Effector memory CD4-positive, alpha-beta T cell (primary cell): Measurements from ENCODE around the gene PHF10.

Experiments
- DNase-seq, 3 donors: peaks; one replicate each; pipeline ENCODE4 v3.0.0-alpha.2; 2020
- H3K27ac ChIP-seq: 2 replicates; pipeline ENCODE4 v1.7.0; 2013; ENCODE audit warnings: mild to moderate bottlenecking, low read length, moderate library complexity; ENCODE audit not compliant: insufficient read depth, poor library complexity, severe bottlenecking
- H3K27me3 ChIP-seq: replicated peaks from 2 replicates; pipeline ENCODE4 v1.7.0; 2013; ENCODE audit warnings: mild to moderate bottlenecking, low read length; ENCODE audit not compliant: insufficient read depth, control insufficient read depth, poor library complexity, severe bottlenecking
- H3K36me3 ChIP-seq: 2 replicates; pipeline ENCODE4 v1.7.0; 2013; ENCODE audit warnings: mild to moderate bottlenecking, low read length, moderate library complexity; ENCODE audit not compliant: control insufficient read depth, insufficient read depth
- H3K4me1 ChIP-seq: 2 replicates; pipeline ENCODE4 v1.7.0; 2013; ENCODE audit warnings: low read length, mild to moderate bottlenecking; ENCODE audit not compliant: control insufficient read depth, insufficient read depth, poor library complexity, severe bottlenecking
- H3K4me3 ChIP-seq: 2 replicates; pipeline ENCODE4 v1.7.0; 2013; ENCODE audit warnings: low read length, low read depth, mild to moderate bottlenecking; ENCODE audit not compliant: insufficient read depth, poor library complexity, severe bottlenecking
- H3K9me3 ChIP-seq: 2 replicates; pipeline ENCODE4 v1.7.0; 2013; ENCODE audit warnings: mild to moderate bottlenecking, low read length, moderate library complexity; ENCODE audit not compliant: control insufficient read depth

PHF10 gene

DNA sequence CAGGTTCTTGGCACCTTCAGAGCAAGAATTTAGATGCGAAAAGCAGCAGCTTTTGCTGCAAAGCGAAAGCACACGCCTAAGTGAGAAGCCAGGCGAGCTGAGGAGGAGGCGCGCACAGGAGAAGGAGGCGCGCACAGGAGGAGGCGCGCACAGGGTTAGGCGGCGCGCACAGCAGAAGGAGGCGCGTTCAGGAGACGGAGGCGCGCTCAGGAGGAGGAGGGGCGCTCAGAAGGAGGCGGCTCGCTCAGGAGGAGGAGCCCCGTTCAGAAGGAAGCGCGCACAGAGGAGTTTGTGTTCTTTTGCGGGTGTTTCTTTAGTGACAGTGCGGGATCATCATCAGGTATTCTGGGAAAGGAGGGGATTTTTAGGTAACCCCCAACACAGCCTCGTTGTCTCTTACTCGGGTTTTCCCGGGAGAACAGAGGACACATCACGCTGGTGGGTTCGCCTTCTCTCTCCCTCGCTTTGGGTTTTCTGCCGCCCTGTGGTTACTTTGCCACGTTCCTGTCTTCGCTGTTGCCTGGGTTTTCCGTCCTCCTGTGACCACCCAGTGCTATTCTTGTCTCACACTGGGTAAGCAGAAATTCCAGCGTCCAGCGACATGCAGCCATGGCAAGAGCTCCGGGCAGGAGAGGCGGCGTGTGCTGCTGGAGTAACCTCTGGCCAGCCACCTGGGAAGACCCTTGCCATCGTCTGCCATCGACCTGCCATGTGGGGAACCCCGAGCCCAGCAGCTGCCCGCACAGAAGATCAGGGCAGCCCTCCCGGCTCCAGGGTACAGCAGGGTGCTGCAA lies 69.5 kb downstream of the PHF10 start:
- Histone ChIP-seq H3K9me3 (no peaks in the 10 kb centered on the region), H3K27ac (peak overlapping the region; percentile 49), H3K4me3 (peak overlapping the region; percentile 55), H3K36me3 (no peaks in the 10 kb centered on the region), H3K27me3 (no peaks in the 10 kb centered on the region), H3K4me1 (no peaks in the 10 kb centered on the region)
- DNase-seq = peak; percentile 50 to 58 (median 52)
